HEK293T (cell line): Measurements from ENCODE around the gene STK16.

Source experiments
- BHLHE40 ChIP-seq: fragments of 450-650 bp; IDR thresholded peaks from 2 replicates; pipeline ENCODE4 v1.6.1; 2016; ENCODE audit warnings: mild to moderate bottlenecking, moderate library complexity, borderline replicate concordance
- SP1 ChIP-seq: fragments of 450-650 bp; IDR thresholded peaks from 2 replicates; pipeline ENCODE4 v1.6.1; 2017
- SUZ12 ChIP-seq: fragments of 450-650 bp; IDR thresholded peaks from 2 replicates; pipeline ENCODE4 v1.6.1; 2016; ENCODE audit warnings: mild to moderate bottlenecking
- TARDBP ChIP-seq: fragments of 450-650 bp; IDR thresholded peaks from 2 replicates; pipeline ENCODE4 v1.6.1; 2016

DNA sequence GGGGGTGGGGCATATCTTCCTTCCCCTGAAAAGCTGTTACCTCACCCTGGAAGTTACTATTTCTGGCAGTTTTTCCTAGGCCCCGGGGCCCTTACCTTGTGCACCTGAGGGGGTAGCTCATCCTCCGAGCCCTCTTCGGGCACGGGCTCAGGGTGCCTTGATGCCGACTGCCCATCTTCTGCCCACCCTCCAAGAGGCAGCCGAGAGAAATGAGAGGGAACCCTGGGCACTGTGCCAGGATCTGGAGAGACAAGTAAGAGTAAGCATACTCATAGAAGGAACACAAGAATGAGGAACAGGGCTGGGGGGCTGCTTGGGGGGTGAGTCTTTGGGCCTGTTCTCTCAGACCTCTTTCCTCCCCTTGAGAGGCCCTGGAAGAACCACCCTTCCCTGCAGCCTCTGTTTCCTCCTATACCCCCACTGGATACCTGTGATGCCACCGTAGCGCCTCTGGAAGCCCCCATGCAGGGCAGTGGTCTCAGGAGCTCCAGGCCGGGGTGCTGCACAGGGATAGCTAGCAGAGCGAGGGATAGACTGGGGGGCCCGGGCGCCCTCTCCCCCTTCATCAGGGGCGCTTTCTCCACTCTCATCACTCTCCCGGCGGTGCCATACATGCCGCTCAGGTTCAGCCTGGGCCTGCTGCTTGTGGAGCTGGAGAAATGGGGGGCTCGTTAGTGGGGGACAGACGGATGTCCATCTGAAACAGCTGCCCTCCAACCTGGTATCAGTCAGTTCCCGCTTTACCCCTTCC, 24.5 kb upstream of the STK16 start:
- no peak for TF ChIP-seq SUZ12
- no peak for TF ChIP-seq TARDBP
- no peak for TF ChIP-seq SP1
- TF ChIP-seq BHLHE40, result no peak
